Muscle layer of duodenum (tissue), 2 donors: ENCODE data around the gene KRT81.
"Not testable (repeated sequence)": the region's sequence is repeated elsewhere in the genome, so short reads cannot be mapped to it uniquely, and the experiment has no call there.

Experiments
- H3K27ac ChIP-seq: one replicate; pipeline ENCODE4 v1.7.0; 2013; ENCODE audit warnings: mild to moderate bottlenecking, low read length
- H3K27me3 ChIP-seq: one replicate; pipeline ENCODE4 v1.7.0; 2013; ENCODE audit warnings: low read depth, mild to moderate bottlenecking, control low read depth, low read length
- H3K36me3 ChIP-seq, 2 donors: one replicate each; pipeline ENCODE4 v1.7.0; 2013; ENCODE audit warnings: low read length in 2 of 2, control low read depth in 1 of 2, mild to moderate bottlenecking in 1 of 2; ENCODE audit not compliant: insufficient read depth in 2 of 2, control insufficient read depth in 1 of 2
- H3K4me1 ChIP-seq, 2 donors: one replicate each; pipeline ENCODE4 v1.7.0; 2013; ENCODE audit warnings: low read length in 2 of 2, mild to moderate bottlenecking in 2 of 2, control low read depth in 1 of 2, moderate library complexity in 1 of 2; ENCODE audit not compliant: insufficient read depth in 2 of 2, control insufficient read depth in 1 of 2
- H3K4me3 ChIP-seq, 2 donors: one replicate each; pipeline ENCODE4 v1.7.0; 2013; ENCODE audit warnings: low read length in 2 of 2, low read depth in 1 of 2, mild to moderate bottlenecking in 1 of 2
- H3K9me3 ChIP-seq, 2 donors: one replicate each; pipeline ENCODE4 v1.7.0; 2013; ENCODE audit warnings: low read length in 2 of 2, control low read depth in 1 of 2, mild to moderate bottlenecking in 1 of 2; ENCODE audit not compliant: control insufficient read depth in 1 of 2
- donor health status: healthy.

KRT81 gene

DNA sequence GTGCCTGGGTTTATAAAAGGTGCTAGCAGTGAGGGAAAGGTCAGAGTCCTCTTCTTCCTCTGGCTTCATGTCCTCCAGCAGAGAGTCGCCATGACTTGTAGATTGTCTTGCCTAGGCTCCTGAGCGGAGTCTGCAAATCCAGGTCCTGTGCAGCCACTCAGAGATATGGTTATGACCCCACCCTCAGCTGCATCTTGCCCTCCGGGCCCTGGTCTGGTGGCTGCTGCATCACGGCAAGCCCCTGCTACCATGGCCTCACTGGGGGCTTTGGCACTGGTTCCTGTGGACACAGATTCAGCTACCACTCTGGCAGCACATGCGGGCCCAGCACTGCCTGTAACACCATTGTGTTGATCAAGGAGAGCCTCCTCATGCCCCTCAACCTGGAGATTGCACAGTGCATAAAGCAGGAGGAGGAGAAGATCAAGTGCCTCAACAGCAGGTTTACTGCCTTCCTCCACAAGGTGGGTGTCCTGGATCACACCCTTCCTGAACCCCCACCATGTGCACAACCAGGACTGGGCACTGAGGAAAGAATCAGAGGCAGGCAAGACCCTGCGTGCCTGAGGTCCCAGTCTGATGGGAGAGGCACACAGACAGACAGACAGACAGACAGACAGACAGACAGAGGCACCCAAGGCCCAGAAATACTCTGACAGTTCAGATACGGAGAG, 27.4 kb downstream of the KRT81 start:
- Histone ChIP-seq H3K4me1 (peaks cover 0 to 2% of the 10 kb centered on the region in 2 donors), H3K27ac (no peak overlapping the region)

DNA sequence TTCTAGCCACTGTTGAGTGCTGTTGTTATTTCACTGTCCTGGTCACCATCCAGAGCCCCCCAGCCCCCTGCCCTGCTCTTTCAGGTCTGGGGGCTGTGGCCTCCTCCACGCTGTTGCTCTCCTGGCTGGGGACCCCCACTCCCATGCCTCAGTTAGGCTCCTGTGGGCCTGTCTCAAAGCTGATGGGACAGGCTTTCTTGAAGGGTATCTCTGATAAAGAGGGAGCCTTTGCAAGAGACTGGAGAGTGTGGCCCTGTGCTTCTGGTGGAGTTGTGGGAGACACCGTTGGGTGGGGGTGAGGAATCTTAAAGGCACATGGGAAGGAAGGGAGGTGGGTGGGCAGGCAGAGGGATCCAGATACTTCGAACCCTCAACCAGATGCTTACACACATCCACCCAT, 29.0 kb downstream of the KRT81 start:
- Histone ChIP-seq H3K4me1 (peaks cover 0 to 8% of the 10 kb centered on the region in 2 donors), H3K9me3 (peaks cover 0 to 3% of the 10 kb centered on the region in 2 donors), H3K27me3 (peaks cover 17% of the 10 kb centered on the region), H3K27ac (no peak overlapping the region), H3K4me3 (no peak overlapping the region), H3K36me3 (no peaks in the 10 kb centered on the region)

More for the DNA sequence above, 27.4 kb downstream of the KRT81 start:
- peaks cover 0 to 3% of the 10 kb centered on the region in 2 donors for H3K9me3 ChIP-seq
- H3K27me3 ChIP-seq: peaks cover 8% of the 10 kb centered on the region
- no peak overlapping the region for H3K4me3 ChIP-seq
- no peaks in the 10 kb centered on the region for H3K36me3 ChIP-seq

DNA sequence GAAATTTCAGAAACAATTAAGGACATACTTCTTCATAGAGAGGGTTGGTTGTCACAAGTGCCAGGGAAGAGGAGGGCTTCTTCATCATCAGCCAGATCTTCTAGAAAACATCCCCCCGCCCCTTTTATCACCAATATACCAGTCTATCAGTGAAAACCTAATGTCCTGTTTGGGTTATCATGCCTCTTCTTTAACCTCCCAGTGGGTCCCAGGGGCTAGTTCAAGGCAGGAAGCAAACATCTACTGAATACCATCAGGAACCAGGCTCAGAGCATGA, 30.2 kb downstream of the KRT81 start:
- Histone ChIP-seq H3K9me3 (peaks cover 0 to 3% of the 10 kb centered on the region in 2 donors), H3K27ac (no peak overlapping the region), H3K4me1 (peaks cover 0 to 8% of the 10 kb centered on the region in 2 donors), H3K4me3 (no peak overlapping the region), H3K27me3 (peaks cover 27% of the 10 kb centered on the region), H3K36me3 (no peaks in the 10 kb centered on the region)

DNA sequence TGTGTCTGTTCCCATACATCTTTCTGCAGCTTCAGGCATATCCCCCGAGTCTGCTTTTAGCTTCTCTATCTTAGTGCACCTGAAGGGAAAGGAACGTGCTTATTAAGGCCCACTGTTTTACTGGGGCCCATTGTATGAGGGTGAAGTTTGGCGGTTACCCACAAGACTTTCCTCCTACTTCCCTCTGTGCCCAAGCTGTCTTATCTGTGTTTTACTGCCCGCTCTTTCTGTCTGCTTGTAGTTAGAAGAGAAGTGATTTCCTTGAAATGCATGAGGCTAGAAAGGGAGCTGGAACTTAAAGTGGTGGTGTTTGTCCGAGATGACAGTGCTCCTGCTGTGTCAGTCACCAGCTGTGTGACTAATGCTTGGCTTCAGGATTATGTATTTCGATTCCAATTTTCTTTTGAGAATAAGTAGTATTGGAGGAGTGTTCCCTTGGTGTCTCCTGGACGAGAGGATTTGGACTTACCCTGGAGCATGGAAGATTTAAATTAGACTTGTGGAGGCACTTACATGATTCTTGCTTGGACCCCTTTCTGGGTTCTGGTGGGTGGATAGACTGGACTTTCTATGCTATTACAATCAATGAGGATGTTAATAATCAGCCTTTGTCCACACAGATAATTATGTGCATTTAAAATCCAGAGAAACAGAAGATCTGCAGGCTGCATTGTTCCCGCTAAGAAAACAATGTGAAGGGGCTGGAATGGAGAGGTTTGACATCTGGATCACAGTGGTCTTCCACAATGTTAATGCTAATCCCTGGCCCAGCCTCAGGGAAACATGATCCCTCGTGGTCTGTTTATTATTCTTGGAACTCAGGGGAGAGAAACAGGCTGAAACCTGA, 30.8 kb downstream of the KRT81 start:
- peaks cover 30% of the 10 kb centered on the region for H3K27me3 ChIP-seq

DNA sequence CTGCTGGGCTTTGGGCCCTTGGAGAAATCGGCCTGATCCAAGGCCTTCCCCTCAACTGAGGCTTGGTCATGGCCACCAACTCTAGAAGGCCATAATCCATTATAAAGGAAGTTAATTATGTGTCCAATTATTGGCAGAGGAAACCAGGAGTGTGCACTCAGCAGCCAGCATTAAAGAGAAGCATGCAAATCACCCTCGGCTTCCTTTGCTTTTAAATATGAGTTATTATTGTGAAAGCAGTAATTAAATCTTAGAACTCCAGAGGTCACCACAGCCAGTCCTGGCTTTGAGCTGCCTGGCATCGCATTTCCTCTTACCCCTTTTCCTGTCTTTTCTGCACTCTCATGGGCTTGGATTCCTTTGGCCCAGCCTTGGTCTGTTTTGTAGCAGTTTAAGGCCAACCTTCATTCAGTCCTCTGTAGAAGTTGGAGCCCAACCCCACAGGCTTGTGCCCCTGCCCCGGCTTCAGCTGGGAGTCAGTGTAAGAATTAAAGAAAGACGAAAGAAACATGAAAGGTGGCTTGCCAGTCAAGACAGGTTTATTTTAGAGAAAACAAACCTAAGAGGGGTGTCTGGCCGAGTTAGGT, 31.6 kb downstream of the KRT81 start:
- H3K4me1 ChIP-seq: peaks cover 0 to 8% of the 10 kb centered on the region in 2 donors
- H3K27ac ChIP-seq: no peak overlapping the region
- H3K36me3 ChIP-seq: no peaks in the 10 kb centered on the region
- H3K27me3 ChIP-seq: peaks cover 30% of the 10 kb centered on the region
- no peak overlapping the region for H3K4me3 ChIP-seq
- H3K9me3 ChIP-seq: peaks cover 0 to 3% of the 10 kb centered on the region in 2 donors

More for the DNA sequence above, 30.8 kb downstream of the KRT81 start:
- Histone ChIP-seq H3K4me3 (no peak overlapping the region), H3K27ac (no peak overlapping the region), H3K4me1 (peaks cover 0 to 8% of the 10 kb centered on the region in 2 donors), H3K9me3 (peaks cover 0 to 3% of the 10 kb centered on the region in 2 donors), H3K36me3 (no peaks in the 10 kb centered on the region)

DNA sequence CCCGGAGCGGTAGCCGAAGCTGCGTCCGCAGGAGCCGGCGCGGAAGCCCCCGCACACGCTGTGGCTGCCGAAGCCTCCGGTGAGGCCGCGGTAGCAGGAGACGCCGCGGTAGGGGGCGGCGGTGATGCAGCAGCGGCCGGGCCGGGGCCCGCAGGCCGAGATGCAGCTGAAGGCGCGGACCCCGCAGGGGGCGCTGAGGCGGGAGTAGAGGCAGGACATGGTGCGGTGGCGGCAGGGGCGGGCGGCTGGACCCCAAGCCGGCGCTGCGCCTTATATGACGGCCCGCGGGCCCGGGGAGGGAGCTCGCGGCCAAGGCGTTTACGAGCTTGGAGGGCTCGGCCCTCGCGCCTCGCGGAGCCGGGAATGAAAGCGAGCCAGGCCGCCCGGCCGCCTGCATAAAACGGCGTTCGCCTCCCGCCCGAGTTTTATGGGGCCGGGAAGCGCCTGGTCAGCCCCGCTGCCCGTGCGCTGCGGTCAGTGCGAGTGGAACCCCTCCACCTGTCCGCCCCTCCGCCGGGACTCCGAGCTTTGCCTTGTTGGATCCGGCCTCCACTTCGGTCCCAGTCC, 32.9 kb downstream of the KRT81 start:
- Histone ChIP-seq H3K4me1 (peaks cover 0 to 8% of the 10 kb centered on the region in 2 donors), H3K9me3 (peaks cover 0 to 3% of the 10 kb centered on the region in 2 donors), H3K27ac (no peak overlapping the region), H3K27me3 (peaks cover 30% of the 10 kb centered on the region), H3K36me3 (no peaks in the 10 kb centered on the region), H3K4me3 (no peak overlapping the region)

DNA sequence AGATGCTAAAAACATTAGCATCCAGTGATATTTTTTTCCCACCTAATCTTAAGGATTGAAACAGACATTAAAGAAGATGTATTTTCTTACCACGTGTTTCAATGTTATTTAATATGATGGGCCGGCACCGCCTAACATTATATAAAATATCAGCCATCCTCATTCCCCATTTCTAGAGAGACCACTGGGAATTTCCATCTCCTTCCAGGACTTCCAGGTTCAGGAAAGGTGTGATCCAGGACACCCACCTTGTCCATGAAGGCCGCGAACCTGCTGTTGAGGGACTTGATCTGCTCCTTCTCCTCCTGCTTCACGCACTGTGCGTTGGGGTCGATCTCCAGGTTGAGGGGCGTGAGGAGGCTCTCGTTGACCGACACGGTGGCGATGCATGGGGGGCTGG, 33.4 kb downstream of the KRT81 start:
- peaks cover 30% of the 10 kb centered on the region for H3K27me3 ChIP-seq
- not testable (repeated sequence) for H3K4me3 ChIP-seq

DNA sequence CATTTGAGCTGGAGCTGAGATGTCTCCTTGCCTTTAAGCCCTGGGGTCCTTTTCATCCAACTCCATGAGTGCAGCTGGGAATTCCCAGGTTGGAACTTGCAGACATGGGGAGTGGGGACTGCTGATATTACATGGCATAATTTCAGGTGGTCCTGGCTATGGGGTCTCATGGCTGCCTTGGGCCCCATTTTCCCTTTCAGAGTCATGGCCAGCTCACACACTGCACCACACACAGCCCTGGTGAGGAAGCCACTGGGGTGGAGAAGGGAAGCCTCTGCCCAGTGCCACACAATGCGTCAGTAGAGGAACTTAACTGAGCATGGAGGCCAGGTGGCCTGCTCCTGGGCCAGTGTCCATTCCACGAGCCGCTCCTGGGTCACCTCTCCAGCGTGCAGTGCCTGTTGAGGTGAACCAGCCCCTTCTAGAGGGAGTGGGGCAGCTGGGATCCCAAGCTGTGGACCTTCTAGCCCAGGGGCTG, 34.2 kb downstream of the KRT81 start:
- Histone ChIP-seq H3K27ac (no peak overlapping the region), H3K4me3 (no peak overlapping the region), H3K4me1 (peaks cover 0 to 8% of the 10 kb centered on the region in 2 donors), H3K36me3 (no peaks in the 10 kb centered on the region), H3K27me3 (peaks cover 30% of the 10 kb centered on the region), H3K9me3 (peaks cover 0 to 3% of the 10 kb centered on the region in 2 donors)

More for the DNA sequence above, 33.4 kb downstream of the KRT81 start:
- H3K36me3 ChIP-seq, H3K4me1 ChIP-seq, H3K9me3 ChIP-seq, H3K27ac ChIP-seq: not testable (repeated sequence)

DNA sequence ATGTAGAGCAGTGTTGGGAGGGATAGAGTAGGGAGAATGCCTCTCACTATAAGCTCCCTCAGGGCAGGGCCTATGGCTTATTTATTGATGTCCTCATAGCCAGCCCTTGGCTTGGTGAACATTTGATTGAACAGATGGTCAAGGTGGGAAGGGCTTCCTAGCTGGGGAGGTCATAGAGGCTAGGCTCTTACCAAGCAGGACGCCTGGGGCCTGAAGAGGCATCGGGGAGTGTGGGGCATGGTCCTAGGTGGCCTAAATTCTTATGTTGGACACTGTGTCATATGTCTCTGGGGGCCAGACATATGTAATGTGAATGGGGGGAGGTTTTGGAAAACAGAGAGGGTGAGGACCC, 34.8 kb downstream of the KRT81 start:
- no peak overlapping the region for H3K27ac ChIP-seq
- peaks cover 0 to 8% of the 10 kb centered on the region in 2 donors for H3K4me1 ChIP-seq
- H3K36me3 ChIP-seq: no peaks in the 10 kb centered on the region
- peaks cover 0 to 3% of the 10 kb centered on the region in 2 donors for H3K9me3 ChIP-seq
- H3K27me3 ChIP-seq: peaks cover 30% of the 10 kb centered on the region
- H3K4me3 ChIP-seq: no peak overlapping the region

DNA sequence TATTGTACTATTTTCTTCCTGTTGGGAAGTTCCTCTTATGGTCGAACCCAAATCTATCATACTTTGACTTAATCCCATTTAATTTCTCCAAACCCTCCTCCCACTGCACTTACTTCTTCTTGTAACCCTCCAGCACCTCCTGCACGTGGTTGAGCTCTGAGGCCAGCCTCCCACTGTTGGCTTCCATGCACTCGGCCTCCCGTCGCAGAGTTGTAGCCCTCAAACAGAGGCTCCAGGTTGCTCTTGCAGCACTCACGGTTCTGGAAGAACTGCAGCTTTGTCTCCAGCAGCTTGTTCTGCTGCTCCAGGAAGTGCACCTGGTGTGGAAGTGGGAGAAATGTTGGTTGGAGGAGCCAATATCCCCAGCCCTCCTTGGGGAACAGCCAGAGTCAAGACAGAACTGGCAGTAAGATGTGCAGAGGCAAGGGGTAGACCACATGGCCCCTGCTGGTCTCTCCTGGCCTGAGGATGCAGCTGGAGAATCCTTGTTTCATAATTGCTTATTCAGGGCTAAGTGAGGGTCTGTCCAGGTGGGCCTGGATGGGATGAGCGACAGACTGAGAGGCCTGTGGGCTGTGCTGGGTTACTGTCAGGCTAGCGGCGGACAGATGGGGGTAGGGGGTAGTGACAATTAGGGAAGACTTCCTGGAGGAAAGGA, 35.3 kb downstream of the KRT81 start:
- Histone ChIP-seq H3K27ac (no peak overlapping the region), H3K9me3 (peaks cover 0 to 3% of the 10 kb centered on the region in 2 donors), H3K4me1 (peaks cover 0 to 8% of the 10 kb centered on the region in 2 donors), H3K27me3 (peaks cover 30% of the 10 kb centered on the region), H3K36me3 (no peaks in the 10 kb centered on the region), H3K4me3 (no peak overlapping the region)
